ENCODE data around the gene NTF3.

- TF ChIP-seq, protein P1, sequence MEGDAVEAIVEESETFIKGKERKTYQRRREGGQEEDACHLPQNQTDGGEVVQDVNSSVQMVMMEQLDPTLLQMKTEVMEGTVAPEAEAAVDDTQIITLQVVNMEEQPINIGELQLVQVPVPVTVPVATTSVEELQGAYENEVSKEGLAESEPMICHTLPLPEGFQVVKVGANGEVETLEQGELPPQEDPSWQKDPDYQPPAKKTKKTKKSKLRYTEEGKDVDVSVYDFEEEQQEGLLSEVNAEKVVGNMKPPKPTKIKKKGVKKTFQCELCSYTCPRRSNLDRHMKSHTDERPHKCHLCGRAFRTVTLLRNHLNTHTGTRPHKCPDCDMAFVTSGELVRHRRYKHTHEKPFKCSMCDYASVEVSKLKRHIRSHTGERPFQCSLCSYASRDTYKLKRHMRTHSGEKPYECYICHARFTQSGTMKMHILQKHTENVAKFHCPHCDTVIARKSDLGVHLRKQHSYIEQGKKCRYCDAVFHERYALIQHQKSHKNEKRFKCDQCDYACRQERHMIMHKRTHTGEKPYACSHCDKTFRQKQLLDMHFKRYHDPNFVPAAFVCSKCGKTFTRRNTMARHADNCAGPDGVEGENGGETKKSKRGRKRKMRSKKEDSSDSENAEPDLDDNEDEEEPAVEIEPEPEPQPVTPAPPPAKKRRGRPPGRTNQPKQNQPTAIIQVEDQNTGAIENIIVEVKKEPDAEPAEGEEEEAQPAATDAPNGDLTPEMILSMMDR (IDR thresholded peaks at IDR 0.05): no peak
- no peak for TF ChIP-seq ZFX (IDR thresholded peaks at IDR 0.05; ENCODE audit: borderline replicate concordance)
Measured at GRCh38 chr12:5481645-5482044, 49.7 kb downstream of the NTF3 start.

Data from 22Rv1 (cell line).